ENCODE measurements around the gene WDSUB1. TPM values are rescaled to one million over a fixed set of nuclear protein-coding genes. Genes with fewer than 3 reads are reported as not detected.

WDSUB1 gene
- total and polyA plus RNA-seq, 4 donors = 2.0 to 6.1 (median 4.4) TPM

DNA sequence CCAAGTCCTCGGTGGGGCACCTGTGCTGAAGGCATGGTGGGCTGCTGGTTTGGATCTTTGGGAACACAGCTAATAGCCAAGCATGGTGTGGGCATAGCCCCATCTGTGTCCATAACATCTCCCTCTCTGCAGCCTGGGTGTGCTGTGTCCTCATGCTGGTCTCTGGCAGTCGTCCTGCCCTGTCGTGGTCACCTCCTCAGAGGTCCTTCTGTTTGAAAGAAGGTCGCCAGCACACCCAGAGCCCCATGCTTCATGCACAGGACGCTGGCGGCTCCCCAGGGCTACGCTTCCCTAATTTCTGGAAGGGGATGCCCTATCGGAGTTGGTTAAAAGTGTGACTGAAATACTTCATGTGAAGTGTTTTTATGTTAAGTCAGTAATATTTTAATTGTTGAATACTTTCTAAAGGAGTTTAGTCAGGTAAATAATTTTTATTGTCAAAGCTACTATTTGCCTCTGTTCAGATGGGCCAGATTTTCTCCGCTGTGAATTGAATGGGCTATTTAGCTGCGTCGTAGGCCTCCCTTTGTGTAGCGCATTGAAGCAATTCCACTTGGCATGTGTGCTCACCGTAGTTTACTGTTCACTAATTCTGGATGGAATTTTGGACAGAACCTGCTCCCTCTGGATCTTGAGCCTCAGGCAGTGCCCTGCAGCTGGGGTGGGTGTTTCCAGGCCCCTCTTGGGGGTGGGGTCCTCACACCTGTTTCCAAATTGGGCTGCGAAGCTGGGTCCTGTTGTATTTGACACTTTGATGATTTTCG, 81.9 kb downstream of the WDSUB1 start:
- Histone ChIP-seq H3K4me3 (ENCODE audit: low read depth in 1 of 3, low read length in 3 of 3) (no peak overlapping the region), H3K36me3 (ENCODE audit: control insufficient read depth in 4 of 4, insufficient read depth in 3 of 4, low read depth in 1 of 4, low read length in 3 of 4) (peaks cover 0 to 7% (median 3%) of the 10 kb centered on the region in 4 donors), H3K9ac (ENCODE audit: low read depth in 1 of 2, low read length in 2 of 2) (no peak overlapping the region), H3K9me3 (ENCODE audit: control insufficient read depth in 4 of 4, low read length in 3 of 4) (no peaks in the 10 kb centered on the region), H3K27me3 (ENCODE audit: control insufficient read depth in 4 of 4, insufficient read depth in 4 of 4, low read length in 3 of 4) (no peaks in the 10 kb centered on the region), H3K4me1 (ENCODE audit: control insufficient read depth in 4 of 4, insufficient read depth in 4 of 4, low read length in 3 of 4) (no peaks in the 10 kb centered on the region), H3K27ac (ENCODE audit: low read depth in 1 of 2, low read length in 2 of 2) (no peak overlapping the region)
- WGBS = 94% methylated on average over 15 of the region's 15 CpGs
- TF ChIP-seq, protein P1, sequence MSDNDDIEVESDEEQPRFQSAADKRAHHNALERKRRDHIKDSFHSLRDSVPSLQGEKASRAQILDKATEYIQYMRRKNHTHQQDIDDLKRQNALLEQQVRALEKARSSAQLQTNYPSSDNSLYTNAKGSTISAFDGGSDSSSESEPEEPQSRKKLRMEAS (IDR thresholded peaks at IDR 0.05) = no peak
- no peak for TF ChIP-seq FOXA2 (IDR thresholded peaks at IDR 0.05)
- TF ChIP-seq NR2F2 (IDR thresholded peaks at IDR 0.05) = no peak
- no peak for TF ChIP-seq HNF4A (conservative IDR thresholded peaks at IDR 0.05)
- no peak for TF ChIP-seq TAF1 (conservative IDR thresholded peaks at IDR 0.05)
- TF ChIP-seq EGR1 (IDR thresholded peaks at IDR 0.05; ENCODE audit: low read depth in 2 of 2) = no peak
- TF ChIP-seq, protein P2, sequence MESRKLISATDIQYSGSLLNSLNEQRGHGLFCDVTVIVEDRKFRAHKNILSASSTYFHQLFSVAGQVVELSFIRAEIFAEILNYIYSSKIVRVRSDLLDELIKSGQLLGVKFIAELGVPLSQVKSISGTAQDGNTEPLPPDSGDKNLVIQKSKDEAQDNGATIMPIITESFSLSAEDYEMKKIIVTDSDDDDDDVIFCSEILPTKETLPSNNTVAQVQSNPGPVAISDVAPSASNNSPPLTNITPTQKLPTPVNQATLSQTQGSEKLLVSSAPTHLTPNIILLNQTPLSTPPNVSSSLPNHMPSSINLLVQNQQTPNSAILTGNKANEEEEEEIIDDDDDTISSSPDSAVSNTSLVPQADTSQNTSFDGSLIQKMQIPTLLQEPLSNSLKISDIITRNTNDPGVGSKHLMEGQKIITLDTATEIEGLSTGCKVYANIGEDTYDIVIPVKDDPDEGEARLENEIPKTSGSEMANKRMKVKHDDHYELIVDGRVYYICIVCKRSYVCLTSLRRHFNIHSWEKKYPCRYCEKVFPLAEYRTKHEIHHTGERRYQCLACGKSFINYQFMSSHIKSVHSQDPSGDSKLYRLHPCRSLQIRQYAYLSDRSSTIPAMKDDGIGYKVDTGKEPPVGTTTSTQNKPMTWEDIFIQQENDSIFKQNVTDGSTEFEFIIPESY (IDR thresholded peaks at IDR 0.05) = no peak
- no peak for TF ChIP-seq GABPA (IDR thresholded peaks at IDR 0.05 in 1 of 2, conservative IDR thresholded peaks at IDR 0.05 in 1 of 2)
- TF ChIP-seq, protein P3, sequence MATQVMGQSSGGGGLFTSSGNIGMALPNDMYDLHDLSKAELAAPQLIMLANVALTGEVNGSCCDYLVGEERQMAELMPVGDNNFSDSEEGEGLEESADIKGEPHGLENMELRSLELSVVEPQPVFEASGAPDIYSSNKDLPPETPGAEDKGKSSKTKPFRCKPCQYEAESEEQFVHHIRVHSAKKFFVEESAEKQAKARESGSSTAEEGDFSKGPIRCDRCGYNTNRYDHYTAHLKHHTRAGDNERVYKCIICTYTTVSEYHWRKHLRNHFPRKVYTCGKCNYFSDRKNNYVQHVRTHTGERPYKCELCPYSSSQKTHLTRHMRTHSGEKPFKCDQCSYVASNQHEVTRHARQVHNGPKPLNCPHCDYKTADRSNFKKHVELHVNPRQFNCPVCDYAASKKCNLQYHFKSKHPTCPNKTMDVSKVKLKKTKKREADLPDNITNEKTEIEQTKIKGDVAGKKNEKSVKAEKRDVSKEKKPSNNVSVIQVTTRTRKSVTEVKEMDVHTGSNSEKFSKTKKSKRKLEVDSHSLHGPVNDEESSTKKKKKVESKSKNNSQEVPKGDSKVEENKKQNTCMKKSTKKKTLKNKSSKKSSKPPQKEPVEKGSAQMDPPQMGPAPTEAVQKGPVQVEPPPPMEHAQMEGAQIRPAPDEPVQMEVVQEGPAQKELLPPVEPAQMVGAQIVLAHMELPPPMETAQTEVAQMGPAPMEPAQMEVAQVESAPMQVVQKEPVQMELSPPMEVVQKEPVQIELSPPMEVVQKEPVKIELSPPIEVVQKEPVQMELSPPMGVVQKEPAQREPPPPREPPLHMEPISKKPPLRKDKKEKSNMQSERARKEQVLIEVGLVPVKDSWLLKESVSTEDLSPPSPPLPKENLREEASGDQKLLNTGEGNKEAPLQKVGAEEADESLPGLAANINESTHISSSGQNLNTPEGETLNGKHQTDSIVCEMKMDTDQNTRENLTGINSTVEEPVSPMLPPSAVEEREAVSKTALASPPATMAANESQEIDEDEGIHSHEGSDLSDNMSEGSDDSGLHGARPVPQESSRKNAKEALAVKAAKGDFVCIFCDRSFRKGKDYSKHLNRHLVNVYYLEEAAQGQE (IDR thresholded peaks at IDR 0.05) = no peak
- no peak for TF ChIP-seq HNF4G (IDR thresholded peaks at IDR 0.05)
- TF ChIP-seq JUND (IDR thresholded peaks at IDR 0.05) = no peak
- TF ChIP-seq RAD21 (IDR thresholded peaks at IDR 0.05) = no peak
- TF ChIP-seq RXRA (IDR thresholded peaks at IDR 0.05) = no peak
- no peak for TF ChIP-seq FOXA1 (IDR thresholded peaks at IDR 0.05)
- DNase-seq (ENCODE audit: low spot score) = no peak

DNA sequence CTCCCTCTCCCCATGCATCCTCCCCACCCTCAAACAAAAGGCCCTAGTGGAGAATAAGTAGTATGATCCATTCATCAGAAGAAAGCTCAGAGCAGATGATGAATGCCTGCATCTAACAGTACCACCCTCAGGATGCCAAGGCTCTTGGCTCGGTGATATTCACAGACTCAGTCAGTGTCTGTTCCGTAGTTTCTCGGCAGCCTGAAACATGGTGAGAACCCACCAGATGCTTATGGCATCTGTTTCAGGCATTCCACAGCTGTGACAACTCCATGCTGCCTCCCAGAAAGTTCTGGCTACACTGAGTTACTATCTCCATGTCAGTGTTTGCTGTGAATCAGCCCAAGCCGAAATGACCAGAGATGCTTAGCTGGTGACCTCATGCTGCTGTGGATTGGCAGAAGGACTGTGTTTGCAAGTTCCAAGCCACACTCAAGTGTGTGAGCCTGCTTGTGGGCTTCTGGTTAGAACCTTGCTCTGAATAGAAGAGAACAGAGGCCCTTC, 83.9 kb downstream of the WDSUB1 start:
- DNase-seq (ENCODE audit: low spot score) = no peak
- Histone ChIP-seq H3K9me3 (ENCODE audit: control insufficient read depth in 4 of 4, low read length in 3 of 4) (no peaks in the 10 kb centered on the region), H3K9ac (ENCODE audit: low read depth in 1 of 2, low read length in 2 of 2) (no peak overlapping the region), H3K27me3 (ENCODE audit: control insufficient read depth in 4 of 4, insufficient read depth in 4 of 4, low read length in 3 of 4) (no peaks in the 10 kb centered on the region), H3K4me1 (ENCODE audit: control insufficient read depth in 4 of 4, insufficient read depth in 4 of 4, low read length in 3 of 4) (no peaks in the 10 kb centered on the region), H3K36me3 (ENCODE audit: control insufficient read depth in 4 of 4, insufficient read depth in 3 of 4, low read depth in 1 of 4, low read length in 3 of 4) (peaks cover 0 to 12% (median 7%) of the 10 kb centered on the region in 4 donors), H3K27ac (ENCODE audit: low read depth in 1 of 2, low read length in 2 of 2) (peak overlapping the region in 1 of 2 donors; percentile 8), H3K4me3 (ENCODE audit: low read depth in 1 of 3, low read length in 3 of 3) (no peak overlapping the region)
- TF ChIP-seq RAD21 (IDR thresholded peaks at IDR 0.05) (peak in 1 of 2 donors; percentile 6), JUND (IDR thresholded peaks at IDR 0.05) (no peak), TAF1 (conservative IDR thresholded peaks at IDR 0.05) (no peak)
- TF ChIP-seq, protein P2 (IDR thresholded peaks at IDR 0.05) = no peak
- 87% methylated on average over 4 of the region's 4 CpGs for WGBS
